HCT116 (cell line): ENCODE measurements around the gene LIMA1. TPM values are rescaled to one million over a fixed set of nuclear protein-coding genes. Genes with fewer than 3 reads are reported as not detected.

Source experiments
- ATAC-seq: fragments of 200-7000 bp; cut with Tn5 transposase; 2 replicates; pipeline ENCODE4 v1.9.1; 2020; ENCODE audit warnings: mild to moderate bottlenecking, moderate library complexity
- BruUV-seq: library from RNA; stranded (reverse); fragments of 400-500 nt; replicated peaks from 2 replicates; lab custom pipeline; 2021; lab: Mats Ljungman, UMichigan
- CTCF ChIA-PET: fragments of 300-600 bp; sonication (Branson Sonifier 250); formaldehyde crosslinking; loops from one replicate; lab custom pipeline; 2021; ENCODE audit warnings: antibody characterized with exemption; lab: Charles Lee
- POLR2A ChIA-PET: fragments of 300-600, 350-600 bp; sonication (Branson Sonifier 250); formaldehyde crosslinking; loops from one replicate; lab custom pipeline; 2021; ENCODE audit warnings: antibody characterized with exemption; lab: Charles Lee
- RAD21 ChIA-PET, 2 experiments: fragments of 300-600 bp; sonication (Branson Sonifier 250); formaldehyde crosslinking; loops; one replicate each; lab custom pipeline; 2023; ENCODE audit warnings: low total read pairs in 2 of 2; ENCODE audit not compliant: uncharacterized antibody in 2 of 2, unreplicated experiment in 2 of 2, low non-redundant PET in 1 of 2; lab: Charles Lee
- DNase-seq: peaks from one replicate; pipeline ENCODE4 v3.0.0-alpha.2; 2010; ENCODE audit warnings: low read depth, low spot score
- H2AFZ ChIP-seq: fragments of 200-600 bp; shearing (Covaris generic), sonication (generic); 2 replicates; pipeline ENCODE4 v1.6.1; 2017; ENCODE audit warnings: low read depth, mixed run types, mixed read lengths, antibody characterized with exemption, low read length; ENCODE audit not compliant: poor library complexity, severe bottlenecking
- H3K27ac ChIP-seq: 2 replicates; pipeline ENCODE4 v1.5.1; 2012; ENCODE audit warnings: low read depth, low read length
- H3K27me3 ChIP-seq: fragments of 200-600 bp; sonication (generic); 2 replicates; pipeline ENCODE4 v1.6.1; 2016; ENCODE audit warnings: mixed run types, low read length, mixed read lengths; ENCODE audit not compliant: insufficient read depth
- H3K36me3 ChIP-seq, 2 experiments: fragments of 200-500 bp in 1 of 2; fragments of 200-600 bp in 1 of 2; sonication (Bioruptor generic) in 1 of 2; sonication (generic) in 1 of 2; 2 replicates each; pipeline versions ENCODE4 v1.5.1 to v1.6.1; 2014 to 2016; ENCODE audit warnings: low read length in 2 of 2, inconsistent platforms in 1 of 2, mixed read lengths in 1 of 2, mixed run types in 1 of 2; ENCODE audit not compliant: insufficient read depth in 2 of 2, control insufficient read depth in 1 of 2
- H3K4me1 ChIP-seq, 2 experiments: fragments of 200-600 bp in 1 of 2; sonication (generic) in 1 of 2; 2 replicates each; pipeline versions ENCODE4 v1.5.1 to v1.6.1; 2012 to 2017; ENCODE audit warnings: low read length in 2 of 2, inconsistent platforms in 1 of 2, mild to moderate bottlenecking in 1 of 2, mixed read lengths in 1 of 2, mixed run types in 1 of 2, moderate library complexity in 1 of 2; ENCODE audit not compliant: insufficient read depth in 2 of 2, control insufficient read depth in 1 of 2
- H3K4me2 ChIP-seq: fragments of 200-600 bp; sonication (generic); 2 replicates; pipeline ENCODE4 v1.6.1; 2017; ENCODE audit warnings: mixed run types, low read length, mixed read lengths
- H3K4me3 ChIP-seq, 2 experiments: fragments of 200-600 bp in 1 of 2; sonication (generic) in 1 of 2; replicated peaks in 1 of 2; 2 replicates each; pipeline ENCODE4 v1.5.1; 2011 to 2016; ENCODE audit warnings: low read length in 2 of 2, control low read depth in 1 of 2, low read depth in 1 of 2, mild to moderate bottlenecking in 1 of 2, mixed read lengths in 1 of 2, mixed run types in 1 of 2
- H3K79me2 ChIP-seq: fragments of 200-600 bp; sonication (generic); 2 replicates; pipeline ENCODE4 v1.6.1; 2017; ENCODE audit warnings: mild to moderate bottlenecking, mixed run types, low read length, moderate library complexity, mixed read lengths; ENCODE audit not compliant: insufficient read depth
- H3K9ac ChIP-seq: fragments of 200-600 bp; sonication (generic); 2 replicates; pipeline ENCODE4 v1.6.1; 2016; ENCODE audit warnings: low read length, mixed read lengths
- H3K9me2 ChIP-seq: fragments of 200-600 bp; sonication (generic), shearing (Covaris generic); 2 replicates; pipeline ENCODE4 v1.6.1; 2017; ENCODE audit warnings: mixed run types, mild to moderate bottlenecking, moderate library complexity; ENCODE audit not compliant: insufficient read depth
- H3K9me3 ChIP-seq, 2 experiments: fragments of 200-500 bp in 1 of 2; fragments of 200-600 bp in 1 of 2; sonication (Bioruptor generic) in 1 of 2; sonication (generic) in 1 of 2; 2 replicates each; pipeline ENCODE4 v1.6.1; 2014 to 2017; ENCODE audit warnings: low read length in 2 of 2, mixed read lengths in 2 of 2, inconsistent platforms in 1 of 2, low read depth in 1 of 2, mild to moderate bottlenecking in 1 of 2, mixed run types in 1 of 2, moderate library complexity in 1 of 2; ENCODE audit not compliant: control insufficient read depth in 1 of 2, insufficient read depth in 1 of 2
- H4K20me1 ChIP-seq: fragments of 200-600 bp; sonication (generic), shearing (Covaris generic); 2 replicates; pipeline ENCODE4 v1.6.1; 2017; ENCODE audit warnings: mixed run types, mild to moderate bottlenecking, moderate library complexity; ENCODE audit not compliant: insufficient read depth
- ATF3 ChIP-seq: IDR thresholded peaks from 2 replicates; pipeline ENCODE4 v1.6.1; 2012
- CBX3 ChIP-seq: IDR thresholded peaks from 2 replicates; pipeline ENCODE4 v1.6.1; 2012; ENCODE audit warnings: low read depth
- SIN3A ChIP-seq: IDR thresholded peaks from 2 replicates; pipeline ENCODE4 v1.6.1; 2012; ENCODE audit warnings: low read depth
- SP1 ChIP-seq: IDR thresholded peaks from 2 replicates; pipeline ENCODE4 v1.6.1; 2012; ENCODE audit warnings: low read depth
- YY1 ChIP-seq: IDR thresholded peaks from 2 replicates; pipeline ENCODE4 v1.6.1; 2011; ENCODE audit warnings: low read length, low read depth, moderate library complexity, mild to moderate bottlenecking; ENCODE audit not compliant: insufficient replicate concordance; ENCODE audit errors: extremely low read depth
- intact Hi-C: fragments of 100-400 bp; cut with micrococcal nuclease; formaldehyde crosslinking; loops from 2 replicates; pipeline ENCODE4 v1.10.0; 2022
- total RNA-seq: library from RNA; stranded (reverse); gene quantifications from one replicate; pipeline ENCODE4 v1.2.1, GENCODE V29; 2021; ENCODE audit not compliant: unreplicated experiment
- TF ChIP-seq, protein P1 (sequence below): IDR thresholded peaks from 2 replicates; pipeline ENCODE4 v1.6.1; 2012
- TF ChIP-seq, protein P2 (sequence below): IDR thresholded peaks from 2 replicates; pipeline ENCODE4 v1.6.1; 2011; ENCODE audit warnings: mild to moderate bottlenecking, low read length, moderate library complexity; ENCODE audit not compliant: insufficient replicate concordance; ENCODE audit errors: extremely low read depth

LIMA1 gene
- total RNA-seq, 1 experiment from 2014 or later: 79.6 TPM

DNA sequence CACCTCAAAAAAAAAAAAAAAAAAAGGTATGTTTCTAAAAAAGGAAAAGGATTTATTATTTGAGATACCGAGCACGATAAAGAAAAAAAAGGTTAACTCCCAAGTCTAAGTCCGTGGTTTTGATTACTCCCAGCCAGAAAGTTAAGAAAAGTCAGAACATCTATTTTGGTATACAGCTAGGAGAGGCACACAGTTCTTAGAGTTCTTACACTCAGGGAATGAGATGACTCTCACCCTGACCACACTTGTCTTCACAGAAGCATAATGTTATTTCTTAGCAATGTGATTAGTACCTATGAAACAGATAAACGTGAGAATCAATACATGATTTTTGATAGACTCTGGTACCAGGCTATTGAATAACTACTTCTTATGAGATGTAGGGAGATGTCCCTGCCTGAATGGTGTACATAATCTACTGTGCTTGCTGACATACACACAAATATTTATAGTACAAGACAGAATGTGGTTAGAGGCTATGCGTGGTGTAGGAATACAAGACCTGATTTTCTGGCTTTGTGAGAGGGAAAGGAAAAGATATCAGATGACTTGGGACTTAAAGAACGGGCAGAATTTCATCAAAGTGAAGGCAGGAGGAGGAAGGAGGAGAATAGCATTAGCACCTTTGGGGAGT is 31.6 kb downstream of the LIMA1 start:
- RAD21 ChIA-PET: no interaction called here
- DNase-seq: no peak

More for the DNA sequence above, 31.6 kb downstream of the LIMA1 start:
- intact Hi-C loops: no loop called here
- Histone ChIP-seq H3K9me3 (no peaks in the 10 kb centered on the region), H3K36me3 (no peaks in the 10 kb centered on the region), H3K79me2 (0 out of 2 replicates have a peak, but pooled peaks cover 3% of the 10 kb centered on the region), H2AFZ (no peak overlapping the region), H3K9me2 (no peaks in the 10 kb centered on the region), H3K4me1 (peaks cover 80 to 99% of the 10 kb centered on the region in 2 experiments), H3K27me3 (no peaks in the 10 kb centered on the region), H3K27ac (no peak overlapping the region), H3K4me3 (no peak overlapping the region), H3K4me2 (peak overlapping the region; percentile 70), H3K9ac (peak overlapping the region; percentile 37), H4K20me1 (no peaks in the 10 kb centered on the region)
- no peak for ATAC-seq
- CTCF ChIA-PET: no interaction called here
- no TSS peak for BruUV-seq
- 0 out of 2 replicates have a peak, but pooled peaks have one; percentile 19 for TF ChIP-seq SIN3A
- peak; percentile 56 for TF ChIP-seq SP1
- TF ChIP-seq ATF3: no peak
- no peak for TF ChIP-seq YY1
- TF ChIP-seq, protein P1, sequence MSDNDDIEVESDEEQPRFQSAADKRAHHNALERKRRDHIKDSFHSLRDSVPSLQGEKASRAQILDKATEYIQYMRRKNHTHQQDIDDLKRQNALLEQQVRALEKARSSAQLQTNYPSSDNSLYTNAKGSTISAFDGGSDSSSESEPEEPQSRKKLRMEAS: peak; percentile 16; the same call in 1 of the 2 replicates
- TF ChIP-seq CBX3: 0 out of 2 replicates have a peak, but pooled peaks have one; percentile 42
- TF ChIP-seq, protein P2, sequence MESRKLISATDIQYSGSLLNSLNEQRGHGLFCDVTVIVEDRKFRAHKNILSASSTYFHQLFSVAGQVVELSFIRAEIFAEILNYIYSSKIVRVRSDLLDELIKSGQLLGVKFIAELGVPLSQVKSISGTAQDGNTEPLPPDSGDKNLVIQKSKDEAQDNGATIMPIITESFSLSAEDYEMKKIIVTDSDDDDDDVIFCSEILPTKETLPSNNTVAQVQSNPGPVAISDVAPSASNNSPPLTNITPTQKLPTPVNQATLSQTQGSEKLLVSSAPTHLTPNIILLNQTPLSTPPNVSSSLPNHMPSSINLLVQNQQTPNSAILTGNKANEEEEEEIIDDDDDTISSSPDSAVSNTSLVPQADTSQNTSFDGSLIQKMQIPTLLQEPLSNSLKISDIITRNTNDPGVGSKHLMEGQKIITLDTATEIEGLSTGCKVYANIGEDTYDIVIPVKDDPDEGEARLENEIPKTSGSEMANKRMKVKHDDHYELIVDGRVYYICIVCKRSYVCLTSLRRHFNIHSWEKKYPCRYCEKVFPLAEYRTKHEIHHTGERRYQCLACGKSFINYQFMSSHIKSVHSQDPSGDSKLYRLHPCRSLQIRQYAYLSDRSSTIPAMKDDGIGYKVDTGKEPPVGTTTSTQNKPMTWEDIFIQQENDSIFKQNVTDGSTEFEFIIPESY: no peak
- POLR2A ChIA-PET: no interaction called here
